Peyer's patch (tissue), 4 donors: Measurements from ENCODE around the gene DQX1.

ENCODE experiments used
- POLR2A ChIP-seq, 2 donors: fragments of 450-650 bp; IDR thresholded peaks; one replicate each; pipeline ENCODE4 v1.5.1; 2017; ENCODE audit warnings: antibody characterized with exemption in 2 of 2, mild to moderate bottlenecking in 2 of 2, moderate library complexity in 2 of 2
- TF ChIP-seq, protein P1 (sequence below), 6 experiments: fragments of 450-650 bp in 4 of 6; fragments of 200-600 bp in 2 of 6; sonication (generic) in 1 of 6; IDR thresholded peaks; one replicate each; pipeline ENCODE4 v1.5.1; 2017 to 2019; ENCODE audit warnings: antibody characterized with exemption in 6 of 6, mild to moderate bottlenecking in 3 of 6, moderate library complexity in 1 of 6

DNA sequence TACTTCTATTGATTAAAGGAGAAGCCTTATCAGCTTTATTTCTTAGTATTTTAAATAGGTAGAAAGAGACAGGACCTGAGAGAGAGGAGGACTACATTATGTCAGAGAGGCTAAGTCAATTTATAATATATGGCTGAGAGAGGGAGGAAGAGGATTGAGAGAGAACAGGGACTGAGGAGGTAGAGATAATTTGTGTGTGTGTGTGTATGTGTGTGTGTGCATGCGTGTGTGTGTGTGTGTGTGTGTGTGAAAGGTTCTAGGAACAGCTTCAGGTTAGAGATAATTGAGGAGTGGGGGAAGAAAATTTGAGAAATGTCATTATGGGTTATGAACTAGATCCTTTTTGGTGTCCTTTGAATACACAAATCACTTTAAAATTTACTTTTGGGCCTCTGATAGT, 43.7 kb upstream of the DQX1 start:
- TF ChIP-seq, protein P1, sequence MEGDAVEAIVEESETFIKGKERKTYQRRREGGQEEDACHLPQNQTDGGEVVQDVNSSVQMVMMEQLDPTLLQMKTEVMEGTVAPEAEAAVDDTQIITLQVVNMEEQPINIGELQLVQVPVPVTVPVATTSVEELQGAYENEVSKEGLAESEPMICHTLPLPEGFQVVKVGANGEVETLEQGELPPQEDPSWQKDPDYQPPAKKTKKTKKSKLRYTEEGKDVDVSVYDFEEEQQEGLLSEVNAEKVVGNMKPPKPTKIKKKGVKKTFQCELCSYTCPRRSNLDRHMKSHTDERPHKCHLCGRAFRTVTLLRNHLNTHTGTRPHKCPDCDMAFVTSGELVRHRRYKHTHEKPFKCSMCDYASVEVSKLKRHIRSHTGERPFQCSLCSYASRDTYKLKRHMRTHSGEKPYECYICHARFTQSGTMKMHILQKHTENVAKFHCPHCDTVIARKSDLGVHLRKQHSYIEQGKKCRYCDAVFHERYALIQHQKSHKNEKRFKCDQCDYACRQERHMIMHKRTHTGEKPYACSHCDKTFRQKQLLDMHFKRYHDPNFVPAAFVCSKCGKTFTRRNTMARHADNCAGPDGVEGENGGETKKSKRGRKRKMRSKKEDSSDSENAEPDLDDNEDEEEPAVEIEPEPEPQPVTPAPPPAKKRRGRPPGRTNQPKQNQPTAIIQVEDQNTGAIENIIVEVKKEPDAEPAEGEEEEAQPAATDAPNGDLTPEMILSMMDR (IDR thresholded peaks at IDR 0.05) = no peak
- TF ChIP-seq POLR2A (IDR thresholded peaks at IDR 0.05) = no peak
